Measurements from ENCODE around the gene SOX5. TPM values are rescaled to one million over a fixed set of nuclear protein-coding genes. Genes with fewer than 3 reads are reported as not detected.
A peak's percentile ranks its signal among the peaks of the same experiment; 100 is the strongest.

Gene SOX5
- total and polyA plus RNA-seq, 2 experiments from 2014 or later: 14.8 to 26.4 TPM

- Histone ChIP-seq H3K36me3 (replicated peaks; ENCODE audit: insufficient read depth, low read depth) (no peaks in the 10 kb centered on the region), H3K4me1 (ENCODE audit: insufficient read depth) (no peaks in the 10 kb centered on the region), H3K79me2 (no peaks in the 10 kb centered on the region), H3K9me3 (ENCODE audit: low read depth) (no peaks in the 10 kb centered on the region), H4K20me1 (ENCODE audit: insufficient read depth, poor library complexity, severe bottlenecking) (no peaks in the 10 kb centered on the region), H3K27ac (no peak overlapping the region), H2AFZ (no peak overlapping the region), H3K4me3 (no peak overlapping the region), H3K4me2 (no peak overlapping the region), H3K27me3 (no peaks in the 10 kb centered on the region), H3K9me2 (replicated peaks; ENCODE audit: insufficient read depth) (no peaks in the 10 kb centered on the region)
- WGBS (ENCODE audit: low lambda C conversion rate, missing lambda C conversion rate): 51% methylated on average over 8 of the region's 8 CpGs
- TF ChIP-seq EZH2phosphoT487 (IDR thresholded peaks at IDR 0.05; ENCODE audit: low read depth, severe bottlenecking, unreplicated experiment) (peak; percentile 87), EZH2 (IDR thresholded peaks at IDR 0.05; ENCODE audit: borderline replicate concordance) (no peak)
- no peak for DNase-seq (ENCODE audit: low spot score)
Measured at GRCh38 chr12:23564451-23565152, 384.9 kb downstream of the SOX5 start.

GRCh38 chr12:23561364-23562345 is 387.8 kb downstream of the SOX5 start:
- no peaks in the 10 kb centered on the region for H3K4me1 ChIP-seq (ENCODE audit: insufficient read depth)
- DNase-seq (ENCODE audit: low spot score): peak; percentile 7
- 62% methylated on average over 12 of the region's 12 CpGs for WGBS (ENCODE audit: low lambda C conversion rate, missing lambda C conversion rate)

GRCh38 chr12:23560611-23561010 is 388.9 kb downstream of the SOX5 start:
- no peak overlapping the region for H3K4me2 ChIP-seq
- TF ChIP-seq EZH2phosphoT487 (IDR thresholded peaks at IDR 0.05; ENCODE audit: low read depth, severe bottlenecking, unreplicated experiment) (no peak), EZH2 (IDR thresholded peaks at IDR 0.05; ENCODE audit: borderline replicate concordance) (no peak), CTCF (IDR thresholded peaks at IDR 0.05; ENCODE audit: poor library complexity) (no peak)
- no peak overlapping the region for H2AFZ ChIP-seq
- no peaks in the 10 kb centered on the region for H3K79me2 ChIP-seq
- H3K36me3 ChIP-seq (replicated peaks; ENCODE audit: insufficient read depth, low read depth): no peaks in the 10 kb centered on the region
- DNase-seq (ENCODE audit: low spot score): no peak
- WGBS (ENCODE audit: low lambda C conversion rate, missing lambda C conversion rate): 94% methylated on average over 2 of the region's 2 CpGs
- no peak overlapping the region for H3K4me3 ChIP-seq
- no peaks in the 10 kb centered on the region for H3K4me1 ChIP-seq (ENCODE audit: insufficient read depth)
- no peaks in the 10 kb centered on the region for H3K9me3 ChIP-seq (ENCODE audit: low read depth)
- H3K27ac ChIP-seq: no peak overlapping the region
- no peaks in the 10 kb centered on the region for H3K9me2 ChIP-seq (replicated peaks; ENCODE audit: insufficient read depth)
- H4K20me1 ChIP-seq (ENCODE audit: insufficient read depth, poor library complexity, severe bottlenecking): no peaks in the 10 kb centered on the region
- H3K27me3 ChIP-seq: no peaks in the 10 kb centered on the region

More at GRCh38 chr12:23561364-23562345, 387.8 kb downstream of the SOX5 start:
- no peaks in the 10 kb centered on the region for H3K79me2 ChIP-seq
- H4K20me1 ChIP-seq (ENCODE audit: insufficient read depth, poor library complexity, severe bottlenecking): no peaks in the 10 kb centered on the region
- H3K9me2 ChIP-seq (replicated peaks; ENCODE audit: insufficient read depth): no peaks in the 10 kb centered on the region
- no peak overlapping the region for H2AFZ ChIP-seq
- no peak overlapping the region for H3K4me3 ChIP-seq
- H3K27ac ChIP-seq: no peak overlapping the region
- H3K4me2 ChIP-seq: no peak overlapping the region
- no peaks in the 10 kb centered on the region for H3K36me3 ChIP-seq (replicated peaks; ENCODE audit: insufficient read depth, low read depth)
- no peaks in the 10 kb centered on the region for H3K9me3 ChIP-seq (ENCODE audit: low read depth)
- H3K27me3 ChIP-seq: no peaks in the 10 kb centered on the region
- no peak for TF ChIP-seq EZH2phosphoT487 (IDR thresholded peaks at IDR 0.05; ENCODE audit: low read depth, severe bottlenecking, unreplicated experiment)
- no peak for TF ChIP-seq CTCF (IDR thresholded peaks at IDR 0.05; ENCODE audit: poor library complexity)
- TF ChIP-seq EZH2 (IDR thresholded peaks at IDR 0.05; ENCODE audit: borderline replicate concordance): no peak

All from hepatocyte (in vitro differentiated cells).